PC-9 (cell line): ENCODE measurements around the gene ZGRF1. TPM values are rescaled to one million over a fixed set of nuclear protein-coding genes. Genes with fewer than 3 reads are reported as not detected.

ENCODE experiments used
- BruUV-seq: library from RNA; stranded (reverse); fragments of 400-500 nt; replicated peaks from 2 replicates; lab custom pipeline; 2021; lab: Mats Ljungman, UMichigan
- CTCF ChIA-PET: fragments of 300-600 bp; sonication (Branson Sonifier 250); formaldehyde crosslinking; loops from one replicate; lab custom pipeline; 2022; ENCODE audit warnings: antibody characterized with exemption; lab: Charles Lee
- POLR2A ChIA-PET: fragments of 300-600 bp; sonication (Branson Sonifier 250); formaldehyde crosslinking; loops from one replicate; lab custom pipeline; 2022; ENCODE audit warnings: antibody characterized with exemption; ENCODE audit not compliant: unreplicated experiment; lab: Charles Lee
- DNase-seq, 2 experiments: peaks; one replicate each; pipeline versions ENCODE4 v3.0.0 to v3.0.0-alpha.2; 2015 to 2022; ENCODE audit warnings: mixed read lengths in 1 of 2
- H2AFZ ChIP-seq: fragments of 200-600 bp; sonication (generic); 2 replicates; pipeline ENCODE4 v1.8.1; 2017; ENCODE audit warnings: antibody characterized with exemption
- H3F3A ChIP-seq: fragments of 200-600 bp; sonication (generic); 2 replicates; pipeline ENCODE4 v1.8.1; 2017; ENCODE audit warnings: antibody characterized with exemption, mild to moderate bottlenecking, low read depth; ENCODE audit not compliant: insufficient read depth
- H3K27ac ChIP-seq: fragments of 200-600 bp; sonication (generic); 2 replicates; pipeline ENCODE4 v1.6.1; 2016; ENCODE audit warnings: mixed run types
- H3K27me3 ChIP-seq: fragments of 200-600 bp; sonication (generic); 2 replicates; pipeline ENCODE4 v1.6.1; 2016; ENCODE audit warnings: low read depth, mixed run types; ENCODE audit not compliant: insufficient read depth
- H3K36me3 ChIP-seq: fragments of 200-600 bp; sonication (generic); 2 replicates; pipeline ENCODE4 v1.6.1; 2016; ENCODE audit warnings: low read depth, mixed run types
- H3K4me1 ChIP-seq: fragments of 200-600 bp; sonication (generic); replicated peaks from 2 replicates; pipeline ENCODE4 v1.6.1; 2016; ENCODE audit warnings: mixed run types; ENCODE audit not compliant: insufficient read depth
- H3K4me2 ChIP-seq: fragments of 200-600 bp; sonication (generic); 2 replicates; pipeline ENCODE4 v1.6.1; 2017; ENCODE audit warnings: mixed run types
- H3K4me3 ChIP-seq: fragments of 200-600 bp; sonication (generic); 2 replicates; pipeline ENCODE4 v1.6.1; 2016; ENCODE audit warnings: mixed run types
- H3K79me2 ChIP-seq: fragments of 200-600 bp; sonication (generic); 2 replicates; pipeline ENCODE4 v1.6.1; 2017; ENCODE audit warnings: low read depth, mixed run types
- H3K9me2 ChIP-seq: fragments of 200-600 bp; sonication (generic); 2 replicates; pipeline ENCODE4 v1.8.1; 2017; ENCODE audit warnings: mild to moderate bottlenecking; ENCODE audit not compliant: insufficient read depth
- H3K9me3 ChIP-seq: fragments of 200-600 bp; sonication (generic); 2 replicates; pipeline ENCODE4 v1.8.1; 2016; ENCODE audit warnings: low read depth; ENCODE audit not compliant: insufficient read depth
- H4K20me1 ChIP-seq: fragments of 200-600 bp; sonication (generic); 2 replicates; pipeline ENCODE4 v1.8.1; 2017; ENCODE audit not compliant: insufficient read depth
- EZH2 ChIP-seq: fragments of 200-600 bp; sonication (generic); IDR thresholded peaks from 2 replicates; pipeline ENCODE4 v1.8.0; 2017; ENCODE audit warnings: antibody characterized with exemption, low read depth
- intact Hi-C: fragments of 100-400 bp; cut with micrococcal nuclease; formaldehyde crosslinking; loops from one replicate; pipeline ENCODE4 v1.10.0; 2022; ENCODE audit not compliant: unreplicated experiment
- total RNA-seq: library from RNA; stranded (reverse); gene quantifications from 2 replicates; pipeline ENCODE4 v1.2.3, GENCODE V29; 2021
- TF ChIP-seq, protein P1 (sequence below): fragments of 200-600 bp; sonication (generic); conservative IDR thresholded peaks from 2 replicates; pipeline ENCODE4 v1.6.1; 2017; ENCODE audit warnings: mixed run types, antibody characterized with exemption, mild to moderate bottlenecking, moderate library complexity

Gene ZGRF1
- total RNA-seq, 1 experiment from 2014 or later = 17.3 TPM

DNA sequence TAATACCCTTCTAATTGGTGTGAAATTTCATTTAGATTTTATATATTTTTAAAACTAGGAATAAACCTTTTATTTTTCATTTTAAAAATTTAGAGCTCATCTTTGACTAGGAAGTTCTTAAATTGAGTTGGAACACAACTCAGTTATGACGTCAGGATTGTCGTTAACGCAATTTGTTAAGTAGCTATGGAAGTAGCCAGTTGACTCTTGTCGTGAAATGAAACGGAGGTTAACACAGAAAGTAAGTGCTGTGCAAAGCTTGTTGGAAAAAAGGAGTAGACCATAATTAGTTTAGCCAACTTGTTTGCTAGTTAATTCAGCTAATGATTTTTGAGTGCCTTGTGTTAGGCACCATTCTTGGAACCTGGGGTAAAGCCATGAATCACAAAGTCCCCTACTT lies 18.6 kb upstream of the ZGRF1 start:
- Histone ChIP-seq H3K4me1 (no peaks in the 10 kb centered on the region), H2AFZ (no peak overlapping the region), H3K4me3 (no peak overlapping the region), H3K4me2 (no peak overlapping the region), H3F3A (no peaks in the 10 kb centered on the region), H3K27me3 (no peaks in the 10 kb centered on the region), H3K79me2 (no peaks in the 10 kb centered on the region), H3K36me3 (peaks cover 37% of the 10 kb centered on the region), H3K27ac (no peak overlapping the region), H4K20me1 (no peaks in the 10 kb centered on the region), H3K9me3 (no peaks in the 10 kb centered on the region), H3K9me2 (no peaks in the 10 kb centered on the region)
- intact Hi-C loops = no loop called here
- ChIA-PET CTCF (no interaction called here), POLR2A (interaction anchor here (0.8 kb wide), 1 partner anchor 70 kb away, joined by 4 read pairs; no protein-coding TSS in a partner anchor)
- DNase-seq = no peak
- BruUV-seq = no TSS peak
- TF ChIP-seq, protein P1, sequence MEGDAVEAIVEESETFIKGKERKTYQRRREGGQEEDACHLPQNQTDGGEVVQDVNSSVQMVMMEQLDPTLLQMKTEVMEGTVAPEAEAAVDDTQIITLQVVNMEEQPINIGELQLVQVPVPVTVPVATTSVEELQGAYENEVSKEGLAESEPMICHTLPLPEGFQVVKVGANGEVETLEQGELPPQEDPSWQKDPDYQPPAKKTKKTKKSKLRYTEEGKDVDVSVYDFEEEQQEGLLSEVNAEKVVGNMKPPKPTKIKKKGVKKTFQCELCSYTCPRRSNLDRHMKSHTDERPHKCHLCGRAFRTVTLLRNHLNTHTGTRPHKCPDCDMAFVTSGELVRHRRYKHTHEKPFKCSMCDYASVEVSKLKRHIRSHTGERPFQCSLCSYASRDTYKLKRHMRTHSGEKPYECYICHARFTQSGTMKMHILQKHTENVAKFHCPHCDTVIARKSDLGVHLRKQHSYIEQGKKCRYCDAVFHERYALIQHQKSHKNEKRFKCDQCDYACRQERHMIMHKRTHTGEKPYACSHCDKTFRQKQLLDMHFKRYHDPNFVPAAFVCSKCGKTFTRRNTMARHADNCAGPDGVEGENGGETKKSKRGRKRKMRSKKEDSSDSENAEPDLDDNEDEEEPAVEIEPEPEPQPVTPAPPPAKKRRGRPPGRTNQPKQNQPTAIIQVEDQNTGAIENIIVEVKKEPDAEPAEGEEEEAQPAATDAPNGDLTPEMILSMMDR = no peak

- no peak overlapping the region for H2AFZ ChIP-seq
- no peaks in the 10 kb centered on the region for H3K9me2 ChIP-seq
- ChIA-PET POLR2A (interaction anchor here (0.6 kb wide), 1 partner anchor 355 kb away, joined by 13 read pairs; no protein-coding TSS in a partner anchor), CTCF (no interaction called here)
- H3K4me2 ChIP-seq = no peak overlapping the region
- H3K36me3 ChIP-seq = peaks cover 40% of the 10 kb centered on the region; the same call in 1 of the 2 replicates
- intact Hi-C loops = no loop called here
- H3F3A ChIP-seq = 0 out of 2 replicates have a peak, but pooled peaks cover under 1% of the 10 kb centered on the region
- no peak overlapping the region for H3K4me3 ChIP-seq
- DNase-seq = no peak
- no peak overlapping the region for H3K27ac ChIP-seq
- H3K9me3 ChIP-seq = no peaks in the 10 kb centered on the region
- no TSS peak for BruUV-seq
- no peaks in the 10 kb centered on the region for H3K4me1 ChIP-seq
- H3K27me3 ChIP-seq = no peaks in the 10 kb centered on the region
- no peaks in the 10 kb centered on the region for H4K20me1 ChIP-seq
- TF ChIP-seq EZH2 = no peak
- TF ChIP-seq, protein P1 = no peak
- no peaks in the 10 kb centered on the region for H3K79me2 ChIP-seq
These were observed 15.5 kb upstream of the ZGRF1 start for GRCh38 chr4:112652216-112652615.

DNA sequence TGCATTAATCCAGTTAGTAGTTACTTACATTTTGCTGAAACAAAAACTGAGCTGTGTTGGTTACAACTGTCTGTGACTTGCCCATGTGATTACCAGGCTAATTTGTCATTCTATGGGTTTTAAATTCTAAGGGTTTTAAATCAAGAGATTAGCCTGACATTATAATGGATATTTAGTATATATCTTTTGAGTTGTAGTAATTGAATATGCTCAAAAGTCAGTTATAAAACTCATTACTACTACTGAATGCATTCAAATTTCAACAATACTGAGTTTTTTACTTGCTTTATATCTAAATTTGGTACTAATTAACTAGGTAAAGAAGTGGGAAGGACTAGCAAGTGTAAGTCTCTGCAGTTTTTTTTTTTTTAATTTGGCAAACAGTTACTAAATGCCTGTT lies 14.9 kb upstream of the ZGRF1 start:
- no peaks in the 10 kb centered on the region for H4K20me1 ChIP-seq
- no peak overlapping the region for H3K27ac ChIP-seq
- intact Hi-C loops = no loop called here
- ChIA-PET POLR2A (interaction anchor here (0.5 kb wide), 1 partner anchor 74 kb away, joined by 5 read pairs; no protein-coding TSS in a partner anchor), CTCF (no interaction called here)
- no peak overlapping the region for H3K4me2 ChIP-seq
- H3K4me3 ChIP-seq = no peak overlapping the region
- H3K9me2 ChIP-seq = no peaks in the 10 kb centered on the region
- no peak overlapping the region for H2AFZ ChIP-seq
- H3K79me2 ChIP-seq = no peaks in the 10 kb centered on the region
- H3K4me1 ChIP-seq = no peaks in the 10 kb centered on the region
- TF ChIP-seq, protein P1 = no peak
- TF ChIP-seq EZH2 = no peak
- 0 out of 2 replicates have a peak, but pooled peaks cover 6% of the 10 kb centered on the region for H3F3A ChIP-seq
- H3K27me3 ChIP-seq = no peaks in the 10 kb centered on the region
- no TSS peak for BruUV-seq
- H3K9me3 ChIP-seq = no peaks in the 10 kb centered on the region
- DNase-seq = no peak
- H3K36me3 ChIP-seq = peaks cover 40% of the 10 kb centered on the region; the same call in 1 of the 2 replicates
